H9 (cell line): ENCODE results near the gene STX7. TPM values are rescaled to one million over a fixed set of nuclear protein-coding genes. Genes with fewer than 3 reads are reported as not detected.

Experiments
- DNase-seq: peaks from one replicate; pipeline ENCODE4 v3.0.0-alpha.2; 2017
- H2AFZ ChIP-seq: one replicate; pipeline ENCODE4 v1.6.1; 2013; ENCODE audit warnings: mild to moderate bottlenecking, low read length, control low read depth, moderate library complexity
- H2AK5ac ChIP-seq: 2 replicates; pipeline ENCODE4 v1.6.1; 2013; ENCODE audit warnings: low read length, control low read depth, mixed read lengths; ENCODE audit not compliant: insufficient read length
- H2BK120ac ChIP-seq: one replicate; pipeline ENCODE4 v1.6.1; 2013; ENCODE audit warnings: low read depth, mild to moderate bottlenecking, low read length, control low read depth, inconsistent platforms; ENCODE audit not compliant: poor library complexity, severe bottlenecking
- H2BK12ac ChIP-seq: 2 replicates; pipeline ENCODE4 v1.6.1; 2013; ENCODE audit warnings: low read length, control low read depth, mixed read lengths, low read depth; ENCODE audit not compliant: insufficient read length
- H2BK15ac ChIP-seq: 2 replicates; pipeline ENCODE4 v1.6.1; 2013; ENCODE audit warnings: low read depth, low read length, control low read depth
- H2BK20ac ChIP-seq: one replicate; pipeline ENCODE4 v1.6.1; 2013; ENCODE audit warnings: low read depth, mild to moderate bottlenecking, low read length, control low read depth, inconsistent platforms; ENCODE audit not compliant: poor library complexity, severe bottlenecking
- H2BK5ac ChIP-seq: 2 replicates; pipeline ENCODE4 v1.6.1; 2013; ENCODE audit warnings: low read length, control low read depth, mixed read lengths; ENCODE audit not compliant: insufficient read length
- H3K14ac ChIP-seq: 2 replicates; pipeline ENCODE4 v1.6.1; 2013; ENCODE audit warnings: low read length, control low read depth; ENCODE audit not compliant: insufficient read depth
- H3K18ac ChIP-seq: 2 replicates; pipeline ENCODE4 v1.6.1; 2013; ENCODE audit warnings: low read depth, mild to moderate bottlenecking, mixed read lengths, low read length, control low read depth; ENCODE audit not compliant: insufficient read length
- H3K23ac ChIP-seq: 2 replicates; pipeline ENCODE4 v1.6.1; 2013; ENCODE audit warnings: low read length, control low read depth, mixed read lengths, low read depth; ENCODE audit not compliant: insufficient read length
- H3K23me2 ChIP-seq: 2 replicates; pipeline ENCODE4 v1.6.1; 2013; ENCODE audit warnings: low read depth, mild to moderate bottlenecking, mixed read lengths, low read length, control low read depth; ENCODE audit not compliant: insufficient read length, poor library complexity, severe bottlenecking
- H3K27ac ChIP-seq: 2 replicates; pipeline ENCODE4 v1.5.1; 2013; ENCODE audit warnings: low read length, control low read depth, mixed read lengths, low read depth; ENCODE audit not compliant: insufficient read length
- H3K27me3 ChIP-seq: 2 replicates; pipeline ENCODE4 v1.6.1; 2013; ENCODE audit warnings: low read length, control low read depth, inconsistent platforms; ENCODE audit not compliant: insufficient read depth
- H3K4ac ChIP-seq: 2 replicates; pipeline ENCODE4 v1.6.1; 2013; ENCODE audit warnings: low read depth, mild to moderate bottlenecking, control low read depth, inconsistent platforms, low read length, moderate library complexity
- H3K4me1 ChIP-seq: 2 replicates; pipeline ENCODE4 v1.6.1; 2013; ENCODE audit warnings: low read length, control low read depth, inconsistent platforms; ENCODE audit not compliant: insufficient read depth
- H3K4me2 ChIP-seq: 2 replicates; pipeline ENCODE4 v1.6.1; 2013; ENCODE audit warnings: low read length, control low read depth, mixed read lengths; ENCODE audit not compliant: insufficient read length, insufficient read depth
- H3K56ac ChIP-seq: 2 replicates; pipeline ENCODE4 v1.6.1; 2013; ENCODE audit warnings: low read depth, mild to moderate bottlenecking, mixed read lengths, low read length, control low read depth; ENCODE audit not compliant: insufficient read length
- H3K79me1 ChIP-seq: 2 replicates; pipeline ENCODE4 v1.6.1; 2013; ENCODE audit warnings: low read depth, mild to moderate bottlenecking, moderate library complexity, low read length, control low read depth, inconsistent platforms; ENCODE audit not compliant: insufficient read depth, poor library complexity, severe bottlenecking
- H3K79me2 ChIP-seq: 2 replicates; pipeline ENCODE4 v1.6.1; 2013; ENCODE audit warnings: low read length, control low read depth, inconsistent platforms; ENCODE audit not compliant: insufficient read depth
- H3K9ac ChIP-seq: 2 replicates; pipeline ENCODE4 v1.6.1; 2013; ENCODE audit warnings: low read length, control low read depth, mixed read lengths; ENCODE audit not compliant: insufficient read length; ENCODE audit errors: extremely low read depth
- H3K9me3 ChIP-seq: one replicate; pipeline ENCODE4 v1.6.1; 2013; ENCODE audit warnings: low read depth, low read length, inconsistent platforms; ENCODE audit not compliant: control insufficient read depth
- H3T11ph ChIP-seq: one replicate; pipeline ENCODE4 v1.6.1; 2013; ENCODE audit warnings: mild to moderate bottlenecking, low read length, control low read depth, inconsistent platforms
- H4K20me1 ChIP-seq: one replicate; pipeline ENCODE4 v1.6.1; 2013; ENCODE audit not compliant: control insufficient read depth, insufficient read length, insufficient read depth
- H4K5ac ChIP-seq: 2 replicates; pipeline ENCODE4 v1.6.1; 2013; ENCODE audit warnings: low read depth, mild to moderate bottlenecking, mixed read lengths, low read length, control low read depth; ENCODE audit not compliant: insufficient read length
- H4K8ac ChIP-seq: replicated peaks from 2 replicates; pipeline ENCODE4 v1.6.1; 2013; ENCODE audit warnings: low read length, control low read depth, mixed read lengths, low read depth; ENCODE audit not compliant: insufficient read length
- H4K91ac ChIP-seq: 2 replicates; pipeline ENCODE4 v1.6.1; 2013; ENCODE audit warnings: low read depth, mild to moderate bottlenecking, moderate library complexity, mixed read lengths, low read length, control low read depth; ENCODE audit not compliant: insufficient read length
- H3K27ac Mint-ChIP-seq, 3 experiments: 2 replicates in 2 of 3; 3 replicates in 1 of 3; pipeline ENCODE4 v1.8.0; 2020 to 2021; ENCODE audit warnings: mixed read lengths in 3 of 3, mild to moderate bottlenecking in 1 of 3, moderate library complexity in 1 of 3
- H3K27me3 Mint-ChIP-seq: 2 replicates; pipeline ENCODE4 v1.8.0; 2021; ENCODE audit warnings: low read depth, mild to moderate bottlenecking, moderate library complexity, mixed read lengths
- H3K36me3 Mint-ChIP-seq, 3 experiments: 2 replicates in 2 of 3; 3 replicates in 1 of 3; pipeline ENCODE4 v1.8.0; 2020 to 2021; ENCODE audit warnings: low read depth in 3 of 3, mixed read lengths in 3 of 3; ENCODE audit not compliant: insufficient read depth in 1 of 3
- H3K4me1 Mint-ChIP-seq, 2 experiments: 2 replicates each; pipeline ENCODE4 v1.8.0; 2020; ENCODE audit warnings: mixed read lengths in 2 of 2
- H3K4me3 Mint-ChIP-seq, 2 experiments: 2 replicates in 1 of 2; 3 replicates in 1 of 2; pipeline ENCODE4 v1.8.0; 2020 to 2021; ENCODE audit warnings: mild to moderate bottlenecking in 2 of 2, mixed read lengths in 2 of 2, moderate library complexity in 1 of 2
- H3K9me3 Mint-ChIP-seq, 2 experiments: 2 replicates in 1 of 2; 3 replicates in 1 of 2; pipeline ENCODE4 v1.8.0; 2020; ENCODE audit warnings: mild to moderate bottlenecking in 2 of 2, mixed read lengths in 2 of 2, moderate library complexity in 1 of 2
- CTCF ChIP-seq: fragments of 200-600 bp; sonication (generic); conservative IDR thresholded peaks from 3 replicates; pipeline ENCODE4 v1.8.0; 2021; ENCODE audit warnings: antibody characterized with exemption, mild to moderate bottlenecking
- WGBS: extraction: QIAGEN DNeasy Blood & Tissue Kit; methylation state at CpG from one replicate; pipeline ENCODE4 v1.1.7; 2013; ENCODE audit warnings: missing lambda C conversion rate, low lambda C conversion rate, mixed read lengths; ENCODE audit not compliant: insufficient read length; ENCODE audit errors: extremely low coverage; 5-methylcytosine and 5-hydroxymethylcytosine counted together
- total RNA-seq: library from RNA; stranded (reverse); gene quantifications from 2 replicates; pipeline ENCODE4 v1.2.1, GENCODE V29; 2021

The STX7 gene
- total RNA-seq, 1 experiment from 2014 or later, result 30.0 TPM

- TF ChIP-seq CTCF, result no peak
- no peak overlapping the region for H2BK12ac ChIP-seq
- H3K23ac ChIP-seq, result no peak overlapping the region
- no peak overlapping the region for H2BK20ac ChIP-seq
- no peak overlapping the region for H3T11ph ChIP-seq
- no peak overlapping the region for H4K91ac ChIP-seq
- Mint-ChIP-seq H3K4me1 (peaks cover 16% of the 10 kb centered on the region in 2 experiments), H3K27ac (no peak overlapping the region), H3K9me3 (no peaks in the 10 kb centered on the region), H3K4me3 (no peak overlapping the region), H3K27me3 (peaks cover 13% of the 10 kb centered on the region), H3K36me3 (no peaks in the 10 kb centered on the region)
- no peaks in the 10 kb centered on the region for H3K79me1 ChIP-seq
- WGBS, result no CpG with 5 or more reads among the region's 2 CpGs
- no peaks in the 10 kb centered on the region for H3K27me3 ChIP-seq
- DNase-seq, result no peak
- no peak overlapping the region for H3K27ac ChIP-seq
- no peak overlapping the region for H3K14ac ChIP-seq
- H2BK5ac ChIP-seq, result no peak overlapping the region
- H3K4me2 ChIP-seq, result no peak overlapping the region
- no peaks in the 10 kb centered on the region; the same call in 1 of the 2 replicates for H3K4me1 ChIP-seq
- H3K9me3 ChIP-seq, result no peaks in the 10 kb centered on the region
- H4K20me1 ChIP-seq, result no peaks in the 10 kb centered on the region
- H4K8ac ChIP-seq, result no peak overlapping the region
- H4K5ac ChIP-seq, result no peak overlapping the region
- H3K9ac ChIP-seq, result no peak overlapping the region
- H2AFZ ChIP-seq, result no peak overlapping the region
- no peak overlapping the region for H3K18ac ChIP-seq
- H2BK15ac ChIP-seq, result no peak overlapping the region
- no peak overlapping the region for H2AK5ac ChIP-seq
- H3K23me2 ChIP-seq, result no peaks in the 10 kb centered on the region
- no peak overlapping the region for H3K56ac ChIP-seq
- no peak overlapping the region for H3K4ac ChIP-seq
- H2BK120ac ChIP-seq, result no peak overlapping the region
- peaks cover 2% of the 10 kb centered on the region; the same call in 1 of the 2 replicates for H3K79me2 ChIP-seq
Measured at GRCh38 chr6:132515386-132515785, 2.5 kb upstream of the STX7 start.
